Measurements from ENCODE around the gene MRPS15. TPM values are rescaled to one million over a fixed set of nuclear protein-coding genes. Genes with fewer than 3 reads are reported as not detected.
"Not testable (repeated sequence)": the region's sequence is repeated elsewhere in the genome, so short reads cannot be mapped to it uniquely, and the experiment has no call there.

MRPS15 gene
- total RNA-seq, result 10 to 100 TPM; 71.7 to 74.5 TPM

DNA sequence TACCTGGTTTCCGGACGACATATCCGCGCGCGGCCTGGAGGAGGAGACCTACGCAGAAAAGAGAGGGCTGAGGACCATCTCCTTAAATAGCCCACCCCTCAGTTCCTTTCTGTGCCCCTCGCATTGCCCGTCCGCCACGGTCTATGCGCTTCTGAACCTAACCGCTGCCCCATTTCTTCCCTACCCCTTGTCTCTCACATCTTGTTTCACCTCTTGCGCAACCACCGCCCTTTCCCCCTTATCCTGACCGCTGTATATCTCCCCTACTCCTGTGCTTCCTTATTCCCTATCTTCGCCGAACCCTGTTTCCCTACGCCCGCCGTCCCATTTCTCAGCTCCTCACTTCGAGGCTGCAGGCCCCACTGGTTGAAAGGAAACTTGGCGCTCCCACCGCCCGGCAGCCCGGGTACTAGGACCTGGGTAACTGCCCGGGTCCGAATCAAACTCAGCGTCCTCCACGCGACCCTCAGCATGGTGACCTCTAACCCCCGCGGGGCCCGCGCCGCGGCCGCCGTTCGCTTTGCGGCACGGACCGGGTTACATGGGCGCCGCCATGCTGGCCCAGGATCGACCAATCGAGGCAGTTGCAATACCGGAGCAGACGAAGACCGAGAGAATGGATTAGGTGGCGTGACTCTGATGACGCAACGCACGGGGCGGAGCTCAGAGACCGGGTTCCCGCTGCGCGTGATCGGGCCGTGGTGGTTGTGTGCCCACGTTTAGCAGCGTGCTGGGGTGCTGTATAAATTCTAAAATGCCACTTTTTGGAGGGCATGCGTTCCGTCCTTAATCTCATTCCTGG is at the start of gene MRPS15:
TSS of gene MRPS15 (minus strand) at position 582 of the 802 bp plus-strand sequence. CDS start at position 473, 109 bp downstream.
- Mint-ChIP-seq H3K4me3 (peak within 1 kb of the TSS; percentile 97 to 99), H3K27ac (peak within 1 kb of the TSS; percentile 98), H3K27me3 (ENCODE audit: low read depth) (no peaks in the 10 kb centered on the region), H3K9me3 (no peaks in the 10 kb centered on the region), H3K4me1 (ENCODE audit: low read depth) (peaks cover 58% of the 10 kb centered on the region), H3K36me3 (ENCODE audit: insufficient read depth in 2 of 2) (peaks cover 4 to 22% of the 10 kb centered on the region in 2 donors)
- DNase-seq, result peak; percentile 96 to 97
- peak; percentile 97 to 99 for ATAC-seq (replicated peaks in 1 of 2)

DNA sequence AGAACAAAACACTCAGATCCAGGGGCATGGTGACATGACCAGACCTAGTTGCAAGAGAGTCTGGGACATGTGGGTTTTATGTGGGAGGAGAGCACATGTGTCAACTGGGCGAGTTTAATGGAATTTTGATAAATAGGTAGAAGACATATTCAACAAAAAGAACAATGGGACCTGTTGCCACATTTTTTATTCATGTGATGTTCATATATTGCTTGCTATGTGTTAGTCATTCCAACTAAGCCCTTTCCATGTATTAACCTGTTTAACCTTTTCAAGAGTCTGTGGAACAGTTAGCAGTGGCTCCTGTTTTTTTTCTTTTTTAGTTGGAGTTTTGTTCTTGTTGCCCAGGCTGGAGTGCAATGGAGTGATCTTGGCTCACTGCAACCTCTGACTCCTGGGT is 48.7 kb upstream of the MRPS15 start:
- no peaks in the 10 kb centered on the region for H3K4me1 Mint-ChIP-seq (ENCODE audit: low read depth)
- H3K9me3 Mint-ChIP-seq, result no peaks in the 10 kb centered on the region
- no peaks in the 10 kb centered on the region for H3K27me3 Mint-ChIP-seq (ENCODE audit: low read depth)
- ATAC-seq (replicated peaks in 1 of 2) (no peak), DNase-seq (no peak)
- H3K4me3 Mint-ChIP-seq, result no peak overlapping the region
- H3K36me3 Mint-ChIP-seq (ENCODE audit: insufficient read depth in 2 of 2), result no peaks in the 10 kb centered on the region
- no peak overlapping the region for H3K27ac Mint-ChIP-seq

DNA sequence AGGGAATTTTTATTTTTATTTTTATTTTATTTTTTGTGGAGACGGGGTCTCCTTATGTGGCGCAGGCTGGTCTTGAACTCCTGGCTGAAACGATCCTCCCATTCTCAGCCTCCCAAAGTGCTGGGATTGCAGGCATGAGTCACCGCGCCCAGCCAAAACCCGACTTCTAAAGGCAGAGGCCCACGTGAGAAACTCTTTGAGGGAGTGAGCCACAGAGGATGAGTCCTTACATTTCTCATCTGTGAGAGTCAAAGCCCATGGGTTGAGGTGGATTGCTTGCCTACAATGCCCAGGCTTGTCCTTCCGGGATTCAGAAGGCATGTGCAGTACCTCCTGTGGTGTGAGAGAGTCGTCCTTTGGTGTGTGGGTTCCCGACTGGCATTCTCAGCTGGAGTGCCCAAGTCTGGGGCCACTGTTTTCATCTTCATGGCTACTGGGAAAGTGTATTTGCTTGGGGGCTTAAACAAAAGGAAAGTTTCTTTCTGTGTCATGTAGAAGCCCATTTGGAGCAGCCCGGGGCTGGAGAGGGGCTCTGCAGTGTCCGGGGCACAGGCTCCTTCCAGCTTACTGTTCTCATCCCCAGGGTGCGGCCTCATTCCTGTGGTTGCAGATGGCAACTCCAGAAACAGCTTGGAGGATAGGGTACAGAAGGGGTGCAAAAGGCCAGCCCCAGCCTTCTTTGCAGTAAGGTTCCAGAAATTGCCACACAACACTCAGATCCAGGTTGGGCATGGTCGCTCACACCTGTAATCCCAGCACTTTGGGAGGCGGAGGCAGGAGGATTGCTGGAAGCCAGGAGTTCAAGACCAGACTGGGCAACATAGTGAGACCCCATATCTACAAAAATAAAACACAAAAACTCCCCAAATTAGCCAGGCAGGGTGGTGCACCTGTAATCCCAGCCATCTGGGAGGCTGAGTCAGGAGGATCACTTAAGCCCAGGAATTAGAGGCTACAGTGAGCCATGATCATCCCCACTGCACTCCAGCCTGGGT is 47.9 kb upstream of the MRPS15 start:
- no peak overlapping the region for H3K27ac Mint-ChIP-seq
- no peak for ATAC-seq (replicated peaks in 1 of 2)
- no peak for DNase-seq
- H3K4me3 Mint-ChIP-seq, result no peak overlapping the region
- no peaks in the 10 kb centered on the region for H3K27me3 Mint-ChIP-seq (ENCODE audit: low read depth)
- no peaks in the 10 kb centered on the region for H3K4me1 Mint-ChIP-seq (ENCODE audit: low read depth)
- no peaks in the 10 kb centered on the region for H3K36me3 Mint-ChIP-seq (ENCODE audit: insufficient read depth in 2 of 2)
- no peaks in the 10 kb centered on the region for H3K9me3 Mint-ChIP-seq

GRCh38 chr1:36511220-36511619 is 47.0 kb upstream of the MRPS15 start:
- not testable (repeated sequence) for ATAC-seq (replicated peaks in 1 of 2); H3K4me1 Mint-ChIP-seq (ENCODE audit: low read depth); H3K27me3 Mint-ChIP-seq (ENCODE audit: low read depth); H3K4me3 Mint-ChIP-seq; H3K27ac Mint-ChIP-seq; H3K36me3 Mint-ChIP-seq (ENCODE audit: insufficient read depth in 2 of 2); DNase-seq; H3K9me3 Mint-ChIP-seq

- DNase-seq (no peak), ATAC-seq (replicated peaks in 1 of 2) (no peak)
- no peaks in the 10 kb centered on the region for H3K36me3 Mint-ChIP-seq (ENCODE audit: insufficient read depth in 2 of 2)
- H3K9me3 Mint-ChIP-seq, result no peaks in the 10 kb centered on the region
- H3K4me1 Mint-ChIP-seq (ENCODE audit: low read depth), result no peaks in the 10 kb centered on the region
- H3K27ac Mint-ChIP-seq, result no peak overlapping the region
- no peak overlapping the region for H3K4me3 Mint-ChIP-seq
- no peaks in the 10 kb centered on the region for H3K27me3 Mint-ChIP-seq (ENCODE audit: low read depth)
These were observed 46.2 kb upstream of the MRPS15 start for GRCh38 chr1:36510418-36510817.

GRCh38 chr1:36508257-36508656 is 44.1 kb upstream of the MRPS15 start:
- Mint-ChIP-seq H3K36me3 (ENCODE audit: insufficient read depth in 2 of 2) (no peaks in the 10 kb centered on the region), H3K4me3 (no peak overlapping the region), H3K4me1 (ENCODE audit: low read depth) (no peaks in the 10 kb centered on the region), H3K27me3 (ENCODE audit: low read depth) (no peaks in the 10 kb centered on the region), H3K27ac (no peak overlapping the region), H3K9me3 (no peaks in the 10 kb centered on the region)
- DNase-seq (no peak), ATAC-seq (replicated peaks in 1 of 2) (no peak)

DNA sequence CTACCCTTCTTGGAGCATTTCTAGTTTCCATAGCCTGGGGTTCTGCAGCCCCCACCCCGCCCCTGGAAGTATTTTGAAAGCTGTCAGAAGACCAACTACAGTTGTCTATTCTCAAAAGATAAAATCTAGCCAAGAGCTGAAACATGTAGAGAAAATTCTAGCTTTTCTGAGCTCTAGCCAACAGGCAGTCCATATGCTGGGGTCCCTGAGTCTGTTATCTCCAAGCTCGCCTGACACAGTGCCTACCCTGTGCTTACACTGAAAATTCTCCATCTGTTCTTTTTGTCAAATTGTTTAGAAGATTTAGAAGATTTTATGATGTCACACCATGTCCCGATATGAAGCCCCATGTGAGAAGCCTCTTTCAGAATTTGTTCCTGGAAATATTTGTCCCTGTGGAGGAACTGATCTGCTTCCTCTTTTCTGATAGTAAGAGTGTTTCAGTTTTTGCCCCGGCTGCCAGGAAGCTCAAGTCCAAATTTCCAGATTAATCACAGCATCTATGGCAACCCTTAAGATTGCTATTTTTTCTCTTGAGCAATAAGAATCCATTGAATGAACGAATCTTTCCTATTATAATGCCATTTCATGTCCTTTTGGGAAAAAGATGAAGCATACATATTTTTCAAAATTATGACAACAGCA is 42.2 kb upstream of the MRPS15 start:
- no peaks in the 10 kb centered on the region for H3K36me3 Mint-ChIP-seq (ENCODE audit: insufficient read depth in 2 of 2)
- no peaks in the 10 kb centered on the region for H3K27me3 Mint-ChIP-seq (ENCODE audit: low read depth)
- no peaks in the 10 kb centered on the region for H3K9me3 Mint-ChIP-seq
- DNase-seq (no peak), ATAC-seq (replicated peaks in 1 of 2) (no peak)
- no peak overlapping the region for H3K4me3 Mint-ChIP-seq
- H3K27ac Mint-ChIP-seq, result no peak overlapping the region
- no peaks in the 10 kb centered on the region for H3K4me1 Mint-ChIP-seq (ENCODE audit: low read depth)

DNA sequence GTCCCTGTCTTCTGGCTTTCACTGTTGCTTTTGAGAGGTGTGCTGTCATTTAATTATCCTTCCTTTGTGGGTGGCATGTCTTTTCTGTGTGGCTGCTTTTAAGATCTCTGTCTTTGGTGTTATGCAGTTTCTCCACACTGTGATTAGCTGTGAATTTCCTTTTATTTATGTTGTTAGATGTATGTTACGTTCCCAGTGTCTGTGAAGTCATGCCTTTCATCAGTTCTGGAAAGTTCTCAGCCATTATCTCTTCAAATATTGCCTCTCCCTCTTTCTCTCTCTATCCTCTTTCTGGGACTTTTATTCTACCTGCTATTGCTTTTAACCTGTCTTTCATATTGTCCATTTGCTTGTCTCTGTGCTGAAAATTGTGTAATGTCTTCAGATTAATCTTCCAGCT is 39.5 kb upstream of the MRPS15 start:
- Mint-ChIP-seq H3K4me3 (no peak overlapping the region), H3K27me3 (ENCODE audit: low read depth) (no peaks in the 10 kb centered on the region), H3K4me1 (ENCODE audit: low read depth) (no peaks in the 10 kb centered on the region), H3K27ac (no peak overlapping the region), H3K36me3 (ENCODE audit: insufficient read depth in 2 of 2) (no peaks in the 10 kb centered on the region), H3K9me3 (no peaks in the 10 kb centered on the region)
- ATAC-seq (replicated peaks in 1 of 2) (no peak), DNase-seq (no peak)

DNA sequence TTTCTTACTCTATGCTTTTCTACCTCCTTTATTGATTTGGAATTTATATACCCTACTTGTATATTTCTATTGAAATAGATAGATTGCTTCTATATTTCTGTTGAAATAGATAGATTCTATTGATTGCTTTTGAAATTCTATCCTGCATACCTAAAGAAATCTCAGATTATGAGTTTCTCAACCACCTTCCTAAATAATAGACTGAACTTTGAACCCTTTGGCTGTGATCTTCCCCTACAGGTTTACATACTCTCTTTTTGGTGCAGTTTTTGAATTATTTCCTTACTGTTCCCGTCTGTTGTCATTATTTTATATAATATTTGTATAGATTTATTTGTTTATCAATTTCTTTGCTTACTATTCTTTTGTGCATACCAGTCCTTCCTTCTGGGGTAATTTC is 39.0 kb upstream of the MRPS15 start:
- no peak for ATAC-seq (replicated peaks in 1 of 2)
- Mint-ChIP-seq H3K9me3 (no peaks in the 10 kb centered on the region), H3K4me1 (ENCODE audit: low read depth) (no peaks in the 10 kb centered on the region), H3K27me3 (ENCODE audit: low read depth) (no peaks in the 10 kb centered on the region), H3K36me3 (ENCODE audit: insufficient read depth in 2 of 2) (no peaks in the 10 kb centered on the region), H3K4me3 (no peak overlapping the region), H3K27ac (no peak overlapping the region)
- DNase-seq, result no peak

GRCh38 chr1:36502616-36503015 is 38.4 kb upstream of the MRPS15 start:
- Mint-ChIP-seq H3K27me3 (ENCODE audit: low read depth) (peaks cover under 1% of the 10 kb centered on the region), H3K36me3 (ENCODE audit: insufficient read depth in 2 of 2) (no peaks in the 10 kb centered on the region), H3K4me1 (ENCODE audit: low read depth) (no peaks in the 10 kb centered on the region), H3K9me3 (no peaks in the 10 kb centered on the region), H3K27ac (no peak overlapping the region), H3K4me3 (no peak overlapping the region)
- no peak for DNase-seq
- no peak for ATAC-seq (replicated peaks in 1 of 2)

GRCh38 chr1:36501911-36502310 is 37.7 kb upstream of the MRPS15 start:
- not testable (repeated sequence) for ATAC-seq (replicated peaks in 1 of 2); H3K36me3 Mint-ChIP-seq (ENCODE audit: insufficient read depth in 2 of 2); H3K27me3 Mint-ChIP-seq (ENCODE audit: low read depth); H3K27ac Mint-ChIP-seq; H3K4me3 Mint-ChIP-seq; H3K4me1 Mint-ChIP-seq (ENCODE audit: low read depth); H3K9me3 Mint-ChIP-seq; DNase-seq

DNA sequence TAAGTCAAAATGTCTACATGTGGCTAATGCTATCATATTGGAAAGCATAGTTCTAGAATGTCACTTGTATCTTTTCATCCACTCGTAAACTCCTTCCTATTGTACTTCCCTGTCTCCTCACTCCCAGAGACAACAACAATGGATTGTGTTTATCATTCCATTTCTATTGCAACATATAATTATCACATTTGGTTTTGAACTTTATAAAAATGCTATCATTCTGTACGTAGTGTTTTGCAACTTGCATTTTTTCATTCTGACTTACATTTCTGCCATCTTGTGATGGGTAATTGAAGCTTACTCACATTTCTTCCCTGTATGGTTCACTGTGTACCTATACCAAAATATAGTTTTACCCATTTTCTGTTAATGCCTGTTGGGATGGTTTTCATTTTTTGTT is 33.0 kb upstream of the MRPS15 start:
- no peaks in the 10 kb centered on the region for H3K36me3 Mint-ChIP-seq (ENCODE audit: insufficient read depth in 2 of 2)
- no peak for DNase-seq
- no peak for ATAC-seq (replicated peaks in 1 of 2)
- H3K27ac Mint-ChIP-seq, result no peak overlapping the region
- H3K4me3 Mint-ChIP-seq, result no peak overlapping the region
- no peaks in the 10 kb centered on the region for H3K4me1 Mint-ChIP-seq (ENCODE audit: low read depth)
- no peaks in the 10 kb centered on the region for H3K9me3 Mint-ChIP-seq
- H3K27me3 Mint-ChIP-seq (ENCODE audit: low read depth), result peaks cover 14% of the 10 kb centered on the region

GRCh38 chr1:36494971-36495370 is 30.8 kb upstream of the MRPS15 start:
- ATAC-seq (replicated peaks in 1 of 2) (no peak), DNase-seq (no peak)
- H3K4me1 Mint-ChIP-seq (ENCODE audit: low read depth), result no peaks in the 10 kb centered on the region
- H3K27me3 Mint-ChIP-seq (ENCODE audit: low read depth), result peaks cover 14% of the 10 kb centered on the region
- no peak overlapping the region for H3K27ac Mint-ChIP-seq
- H3K9me3 Mint-ChIP-seq, result no peaks in the 10 kb centered on the region
- no peaks in the 10 kb centered on the region for H3K36me3 Mint-ChIP-seq (ENCODE audit: insufficient read depth in 2 of 2)
- no peak overlapping the region for H3K4me3 Mint-ChIP-seq
